Ovary (tissue), 3 donors: ENCODE data around the gene C1R.

ENCODE experiments used
- EP300 ChIP-seq: sonication (generic); formaldehyde crosslinking; IDR thresholded peaks from one replicate; pipeline ENCODE4 v1.6.1; 2017; ENCODE audit warnings: antibody characterized with exemption
- POLR2A ChIP-seq: fragments of 450-650 bp; IDR thresholded peaks from one replicate; pipeline ENCODE4 v1.6.1; 2017; ENCODE audit warnings: antibody characterized with exemption, mild to moderate bottlenecking, moderate library complexity
- TF ChIP-seq, protein P1 (sequence below), 3 donors: fragments of 450-650 bp in 2 of 3; fragments of 200-600 bp in 1 of 3; IDR thresholded peaks; one replicate each; pipeline versions ENCODE4 v1.5.1 to v1.8.0; 2016 to 2022; ENCODE audit warnings: antibody characterized with exemption in 3 of 3, mild to moderate bottlenecking in 1 of 3
- donor health status: DM: no; HTN: no; CAD: no.

DNA sequence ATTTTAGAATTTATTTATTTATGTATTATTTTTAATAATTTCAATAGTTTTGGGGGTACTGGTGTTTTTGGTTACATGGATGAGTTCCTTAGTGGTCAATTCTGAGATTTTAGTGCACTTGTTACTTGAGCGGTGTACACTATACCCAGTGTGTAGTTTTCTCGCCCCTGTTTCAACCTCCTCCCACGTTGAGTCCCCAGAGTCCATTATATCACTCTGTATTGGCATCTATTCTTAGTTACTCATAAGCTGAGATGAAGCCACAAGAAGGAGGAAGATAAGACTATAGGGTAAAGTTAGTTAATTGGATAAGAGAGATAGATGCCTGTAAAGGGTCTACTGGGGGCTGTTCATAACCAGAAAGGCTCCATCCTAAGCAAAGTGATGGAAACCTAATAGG, 27.7 kb downstream of the C1R start:
- TF ChIP-seq, protein P1, sequence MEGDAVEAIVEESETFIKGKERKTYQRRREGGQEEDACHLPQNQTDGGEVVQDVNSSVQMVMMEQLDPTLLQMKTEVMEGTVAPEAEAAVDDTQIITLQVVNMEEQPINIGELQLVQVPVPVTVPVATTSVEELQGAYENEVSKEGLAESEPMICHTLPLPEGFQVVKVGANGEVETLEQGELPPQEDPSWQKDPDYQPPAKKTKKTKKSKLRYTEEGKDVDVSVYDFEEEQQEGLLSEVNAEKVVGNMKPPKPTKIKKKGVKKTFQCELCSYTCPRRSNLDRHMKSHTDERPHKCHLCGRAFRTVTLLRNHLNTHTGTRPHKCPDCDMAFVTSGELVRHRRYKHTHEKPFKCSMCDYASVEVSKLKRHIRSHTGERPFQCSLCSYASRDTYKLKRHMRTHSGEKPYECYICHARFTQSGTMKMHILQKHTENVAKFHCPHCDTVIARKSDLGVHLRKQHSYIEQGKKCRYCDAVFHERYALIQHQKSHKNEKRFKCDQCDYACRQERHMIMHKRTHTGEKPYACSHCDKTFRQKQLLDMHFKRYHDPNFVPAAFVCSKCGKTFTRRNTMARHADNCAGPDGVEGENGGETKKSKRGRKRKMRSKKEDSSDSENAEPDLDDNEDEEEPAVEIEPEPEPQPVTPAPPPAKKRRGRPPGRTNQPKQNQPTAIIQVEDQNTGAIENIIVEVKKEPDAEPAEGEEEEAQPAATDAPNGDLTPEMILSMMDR (IDR thresholded peaks at IDR 0.05): no peak
- TF ChIP-seq POLR2A: no peak
- no peak for TF ChIP-seq EP300
